Activated naive CD4-positive, alpha-beta T cell treated with anti-CD3 and anti-CD28 coated beads for 36 hours (primary cell): ENCODE data around the gene ZBTB46. TPM values are rescaled to one million over a fixed set of nuclear protein-coding genes. Genes with fewer than 3 reads are reported as not detected.
"Not testable (repeated sequence)": the region's sequence is repeated elsewhere in the genome, so short reads cannot be mapped to it uniquely, and the experiment has no call there.

Experiments
- CTCF ChIA-PET: fragments of 350-600 bp; sonication (Branson Sonifier 250); formaldehyde crosslinking; loops from one replicate; lab custom pipeline; 2021; ENCODE audit warnings: antibody characterized with exemption; lab: Charles Lee
- DNase-seq: peaks from one replicate; pipeline ENCODE4 v3.0.0-alpha.2; 2020
- H3K27ac Mint-ChIP-seq: one replicate; pipeline ENCODE4 v1.8.0; 2021; ENCODE audit warnings: mild to moderate bottlenecking, mixed read lengths
- H3K27me3 Mint-ChIP-seq: one replicate; pipeline ENCODE4 v1.8.0; 2021; ENCODE audit warnings: low read depth, mixed read lengths
- H3K36me3 Mint-ChIP-seq: one replicate; pipeline ENCODE4 v1.8.0; 2021; ENCODE audit warnings: low read depth, mixed read lengths
- H3K4me1 Mint-ChIP-seq: one replicate; pipeline ENCODE4 v1.8.0; 2021; ENCODE audit warnings: low read depth, mixed read lengths
- H3K4me3 Mint-ChIP-seq: one replicate; pipeline ENCODE4 v1.8.0; 2021; ENCODE audit warnings: mild to moderate bottlenecking, moderate library complexity, mixed read lengths
- H3K9me3 Mint-ChIP-seq: one replicate; pipeline ENCODE4 v1.8.0; 2021; ENCODE audit warnings: mixed read lengths
- intact Hi-C: fragments of 100-400 bp; cut with micrococcal nuclease; formaldehyde crosslinking; loops from one replicate; pipeline ENCODE4 v1.15.1; 2023
- total RNA-seq, 2 experiments: library from RNA; stranded (reverse); gene quantifications; one replicate each; pipeline ENCODE4 v1.2.3, GENCODE V29; 2021

The ZBTB46 gene, protein sequence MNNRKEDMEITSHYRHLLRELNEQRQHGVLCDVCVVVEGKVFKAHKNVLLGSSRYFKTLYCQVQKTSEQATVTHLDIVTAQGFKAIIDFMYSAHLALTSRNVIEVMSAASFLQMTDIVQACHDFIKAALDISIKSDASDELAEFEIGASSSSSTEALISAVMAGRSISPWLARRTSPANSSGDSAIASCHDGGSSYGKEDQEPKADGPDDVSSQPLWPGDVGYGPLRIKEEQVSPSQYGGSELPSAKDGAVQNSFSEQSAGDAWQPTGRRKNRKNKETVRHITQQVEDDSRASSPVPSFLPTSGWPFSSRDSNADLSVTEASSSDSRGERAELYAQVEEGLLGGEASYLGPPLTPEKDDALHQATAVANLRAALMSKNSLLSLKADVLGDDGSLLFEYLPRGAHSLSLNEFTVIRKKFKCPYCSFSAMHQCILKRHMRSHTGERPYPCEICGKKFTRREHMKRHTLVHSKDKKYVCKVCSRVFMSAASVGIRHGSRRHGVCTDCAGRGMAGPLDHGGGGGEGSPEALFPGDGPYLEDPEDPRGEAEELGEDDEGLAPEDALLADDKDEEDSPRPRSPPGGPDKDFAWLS
- under 1 TPM; 0.17 to 0.20 TPM for total RNA-seq

DNA sequence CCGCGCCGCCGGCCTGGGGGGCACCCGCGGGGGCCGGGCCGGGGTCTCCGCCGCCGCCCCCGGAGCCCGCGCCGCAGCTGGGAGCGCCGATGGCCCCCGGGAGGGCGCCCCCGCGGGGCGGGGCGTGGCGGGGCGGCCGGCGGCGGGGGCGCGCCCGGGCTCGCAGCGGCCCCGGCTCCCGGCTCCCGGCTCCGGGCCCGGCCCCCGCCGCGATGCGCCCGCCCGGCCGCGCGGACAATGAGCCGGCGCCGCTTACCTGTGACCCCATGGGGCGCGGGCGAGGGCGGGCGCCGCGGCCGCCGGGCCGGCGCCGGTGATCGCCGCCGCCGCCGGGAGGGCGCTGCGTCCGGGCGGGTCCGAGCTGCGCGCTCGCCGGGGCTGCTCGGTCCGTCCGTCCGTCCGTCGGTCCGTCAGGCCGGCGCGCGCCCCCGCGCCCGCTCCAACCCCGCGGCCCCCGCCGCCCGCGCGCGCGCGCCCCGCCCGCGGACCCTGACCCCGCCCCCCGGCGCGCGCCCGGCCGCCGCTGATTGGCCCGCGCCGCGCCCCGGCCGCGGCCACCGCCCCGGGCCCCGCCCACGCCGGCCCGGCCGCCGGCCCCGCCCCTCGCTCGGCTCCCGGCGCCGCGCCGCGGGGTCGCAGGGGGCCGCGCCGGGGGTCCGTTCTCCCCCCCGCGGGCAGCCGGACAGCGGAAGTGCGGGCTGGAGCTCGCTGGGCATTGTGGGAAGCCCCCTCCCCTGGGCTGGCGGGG, at the start of gene ZBTB46:
ZBTB46 (minus strand) TSS at position 424 of the 748 bp plus-strand sequence. CDS start 40,507 bp downstream, outside the sequence.
- Mint-ChIP-seq H3K27ac (no peak within 1 kb of the TSS), H3K4me1 (peaks cover 13% of the 10 kb centered on the region), H3K27me3 (peaks cover 36% of the 10 kb centered on the region), H3K4me3 (peak within 1 kb of the TSS; percentile 76), H3K36me3 (no peaks in the 10 kb centered on the region), H3K9me3 (no peaks in the 10 kb centered on the region)
- DNase-seq: no peak
- CTCF ChIA-PET: no interaction called here
- intact Hi-C loops: no loop called here

DNA sequence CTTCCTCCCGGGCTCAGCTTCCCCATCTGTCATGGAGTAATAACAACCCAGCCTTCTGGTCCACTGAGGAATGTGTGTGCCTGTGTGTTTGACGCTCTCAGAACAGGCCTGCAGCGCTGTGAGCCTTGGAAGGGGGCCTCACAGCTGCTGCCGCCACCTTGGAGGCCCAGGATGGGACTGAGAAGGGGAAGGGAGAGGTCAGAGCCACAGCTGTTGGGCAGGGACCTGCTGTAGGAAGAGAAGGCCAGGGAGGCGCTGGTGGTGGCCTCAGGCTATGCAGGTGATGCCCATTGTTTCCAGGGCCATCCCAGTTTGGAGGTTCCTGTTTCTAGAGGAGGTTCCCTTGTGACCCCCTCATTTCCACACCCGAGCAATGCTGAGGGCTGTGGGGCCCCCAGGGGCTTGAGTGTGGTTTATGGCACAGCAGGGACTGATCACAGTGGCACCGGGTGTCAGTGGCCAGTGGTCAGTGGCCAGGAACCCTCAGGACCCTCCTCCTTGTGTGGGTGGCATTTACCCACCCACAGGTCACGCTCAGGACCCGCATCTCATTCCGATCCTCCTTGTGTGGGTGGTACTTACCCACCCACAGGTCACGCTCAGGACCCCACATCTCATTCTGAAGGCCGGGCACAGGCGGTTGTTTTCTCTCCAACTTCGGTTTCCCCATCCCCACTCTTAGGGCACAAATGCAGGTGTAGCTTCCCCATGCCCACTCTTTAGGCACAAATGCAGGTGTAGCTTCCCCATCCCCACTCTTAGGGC, 48.0 kb upstream of the ZBTB46 start:
- Mint-ChIP-seq H3K4me3 (no peak overlapping the region), H3K36me3 (peaks cover 21% of the 10 kb centered on the region), H3K27ac (no peak overlapping the region), H3K9me3 (no peaks in the 10 kb centered on the region), H3K4me1 (peaks cover 3% of the 10 kb centered on the region), H3K27me3 (no peaks in the 10 kb centered on the region)
- no peak for DNase-seq
- intact Hi-C loops: no loop called here
- CTCF ChIA-PET: interaction anchor here (0.6 to 1.2 kb wide), 2 partner anchors 95 to 152 kb away, joined by 3 to 4 read pairs; no protein-coding TSS in a partner anchor

DNA sequence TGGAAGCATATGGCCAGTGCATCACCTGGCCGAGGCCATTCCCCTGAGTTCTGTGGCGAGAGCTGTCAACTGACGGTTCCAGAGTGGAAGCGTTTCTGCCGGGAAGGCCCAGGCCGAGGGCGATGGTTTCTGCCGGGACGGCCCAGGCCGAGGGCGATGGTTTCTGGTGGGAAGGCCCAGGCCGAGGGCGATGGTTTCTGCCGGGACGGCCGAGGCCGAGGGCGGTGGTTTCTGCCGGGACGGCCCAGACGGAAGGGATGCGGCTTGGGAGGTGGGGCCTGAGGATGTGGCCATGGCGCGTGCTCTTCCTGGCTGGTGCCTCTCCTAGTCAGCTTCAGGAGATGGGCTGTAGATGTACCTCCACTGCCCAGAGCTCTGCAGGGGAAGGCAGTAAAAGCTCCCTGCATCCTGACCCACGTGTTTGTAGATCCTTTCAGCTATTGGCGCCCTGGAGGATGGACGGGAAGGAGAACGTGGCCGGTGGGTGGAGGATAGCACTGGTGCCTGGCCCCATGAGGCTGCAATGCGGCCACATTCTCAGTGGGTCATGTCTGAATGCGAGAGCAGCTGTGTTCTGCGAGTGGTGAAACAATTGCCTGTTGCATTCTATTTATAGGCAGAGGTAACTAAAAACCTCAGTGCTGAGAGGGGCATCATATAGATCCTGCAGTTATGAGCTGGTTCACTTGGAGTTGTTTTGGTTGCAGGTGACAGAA, 46.8 kb upstream of the ZBTB46 start:
- H3K27ac Mint-ChIP-seq: no peak overlapping the region
- H3K4me1 Mint-ChIP-seq: peaks cover 11% of the 10 kb centered on the region
- peaks cover 22% of the 10 kb centered on the region for H3K36me3 Mint-ChIP-seq
- DNase-seq: no peak
- H3K9me3 Mint-ChIP-seq: no peaks in the 10 kb centered on the region
- no peaks in the 10 kb centered on the region for H3K27me3 Mint-ChIP-seq
- intact Hi-C loops: no loop called here
- no peak overlapping the region for H3K4me3 Mint-ChIP-seq
- CTCF ChIA-PET: interaction anchor here (1.2 kb wide), 1 partner anchor 96 kb away, joined by 4 read pairs; no protein-coding TSS in a partner anchor

DNA sequence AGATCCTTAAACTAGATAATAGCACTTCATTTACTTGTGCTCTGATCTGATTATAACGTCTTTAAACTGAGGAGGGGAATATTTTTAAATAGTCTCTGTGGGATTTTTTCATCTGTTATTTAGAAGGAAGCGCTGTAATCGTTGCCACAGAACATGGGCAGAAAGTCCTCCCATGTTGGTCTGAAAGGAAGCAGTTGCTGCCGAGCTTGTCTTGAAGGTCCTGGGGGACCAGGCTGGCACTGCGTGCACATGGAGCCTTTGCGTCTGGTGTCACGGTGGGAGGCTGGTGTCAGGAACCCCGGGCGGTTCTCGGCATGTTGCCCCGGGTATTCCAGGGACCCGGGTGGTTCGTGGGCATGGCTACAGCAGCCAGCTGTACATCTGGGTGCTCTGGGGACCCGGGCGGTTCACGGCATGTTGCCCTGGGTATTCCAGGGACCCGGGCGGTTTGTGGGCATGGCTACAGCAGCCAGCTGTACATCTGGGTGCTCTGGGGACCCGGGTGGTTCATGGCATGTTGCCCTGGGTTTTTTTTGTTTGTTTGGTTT, 45.5 kb upstream of the ZBTB46 start:
- intact Hi-C loops: no loop called here
- Mint-ChIP-seq H3K9me3 (no peaks in the 10 kb centered on the region), H3K36me3 (peaks cover 25% of the 10 kb centered on the region), H3K27ac (no peak overlapping the region), H3K27me3 (no peaks in the 10 kb centered on the region), H3K4me3 (no peak overlapping the region), H3K4me1 (peaks cover 15% of the 10 kb centered on the region)
- no peak for DNase-seq
- CTCF ChIA-PET: interaction anchor here (0.6 kb wide), 1 partner anchor 15 kb away, joined by 3 read pairs; no protein-coding TSS in a partner anchor

DNA sequence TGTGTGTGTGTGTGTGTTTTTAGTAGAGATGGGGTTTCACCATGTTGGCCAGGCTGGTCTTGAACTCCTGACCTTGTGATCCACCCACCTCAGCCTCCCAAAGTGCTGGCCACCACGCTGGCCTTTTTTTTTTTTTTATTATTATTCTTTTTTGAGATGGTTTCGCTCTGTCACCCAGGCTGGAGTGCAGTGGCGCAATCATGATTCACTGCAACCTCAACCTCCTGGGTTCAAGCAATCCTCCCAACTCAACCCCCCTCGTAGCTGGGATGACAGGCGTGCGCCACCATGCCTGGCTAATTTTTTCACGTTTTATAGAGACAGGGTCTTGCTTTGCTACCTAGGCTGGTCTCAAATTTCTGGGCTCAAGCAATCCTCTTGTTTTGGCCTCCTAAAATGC, 43.2 kb upstream of the ZBTB46 start:
- Mint-ChIP-seq H3K4me1 (peaks cover 15% of the 10 kb centered on the region), H3K36me3 (peaks cover 34% of the 10 kb centered on the region)
- H3K4me3 Mint-ChIP-seq, DNase-seq, H3K27me3 Mint-ChIP-seq, H3K9me3 Mint-ChIP-seq, H3K27ac Mint-ChIP-seq, intact Hi-C loops: not testable (repeated sequence)
- CTCF ChIA-PET: interaction anchor here (0.6 to 0.7 kb wide), 2 partner anchors 166 to 962 kb away, joined by 3 to 4 read pairs; partner anchors contain the start of genes ARFRP1 and ZGPAT

DNA sequence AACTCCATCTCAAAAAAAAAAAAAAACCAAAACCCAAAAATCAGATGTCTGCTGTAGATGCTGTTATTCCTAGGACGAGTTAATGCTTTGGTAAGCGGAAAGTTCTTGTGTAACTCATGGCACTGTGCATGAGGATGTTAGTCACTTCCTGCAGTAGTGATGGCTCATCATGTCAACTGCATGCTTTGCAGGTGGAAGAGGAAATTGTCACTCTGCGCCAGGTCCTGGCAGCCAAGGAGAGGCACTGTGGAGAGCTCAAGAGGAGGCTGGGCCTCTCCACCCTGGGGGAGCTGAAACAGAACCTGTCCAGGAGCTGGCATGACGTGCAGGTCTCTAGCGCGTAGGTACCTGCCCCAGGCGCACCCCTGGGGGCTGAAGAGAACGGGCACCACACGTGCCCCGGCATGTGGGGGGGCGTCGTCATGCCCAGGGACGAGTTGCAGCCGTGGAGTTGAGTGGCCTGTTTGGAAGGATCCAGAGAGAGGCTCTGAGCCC, 42.5 kb upstream of the ZBTB46 start:
- Mint-ChIP-seq H3K9me3 (no peaks in the 10 kb centered on the region), H3K27ac (peak overlapping the region; percentile 86), H3K27me3 (no peaks in the 10 kb centered on the region), H3K4me1 (peaks cover 15% of the 10 kb centered on the region), H3K4me3 (no peak overlapping the region), H3K36me3 (peaks cover 37% of the 10 kb centered on the region)
- intact Hi-C loops: loop anchor here (1.0 to 2.0 kb wide), 2 partner anchors 8 to 21 kb away; partner anchors contain the start of genes DNAJC5 and TPD52L2
- peak; percentile 77 for DNase-seq
- CTCF ChIA-PET: interaction anchor here (0.6 to 0.7 kb wide), 3 partner anchors 228 to 962 kb away, joined by 3 read pairs; no protein-coding TSS in a partner anchor

DNA sequence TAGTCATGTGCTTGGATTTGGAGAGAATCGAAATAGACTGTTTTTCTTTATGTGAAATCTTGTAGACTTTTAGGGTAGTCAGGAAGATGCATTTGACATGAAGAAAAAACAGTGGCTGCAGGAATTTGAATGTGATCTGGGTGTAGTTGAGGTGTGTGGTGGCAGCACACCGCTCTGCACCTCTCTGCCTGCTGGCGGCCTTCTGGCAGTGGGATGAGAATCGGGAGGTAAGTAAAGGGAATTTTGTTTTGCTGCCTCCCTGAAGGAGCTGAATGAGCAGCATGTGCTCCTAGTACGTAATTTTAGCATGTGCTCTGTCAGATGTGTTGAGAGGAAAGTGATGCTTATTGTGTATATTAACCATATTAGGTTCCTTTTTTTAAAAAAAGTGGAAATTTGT, 37.2 kb upstream of the ZBTB46 start:
- Mint-ChIP-seq H3K27me3 (no peaks in the 10 kb centered on the region), H3K4me1 (peaks cover 30% of the 10 kb centered on the region), H3K4me3 (no peak overlapping the region), H3K27ac (no peak overlapping the region), H3K36me3 (peaks cover 28% of the 10 kb centered on the region), H3K9me3 (no peaks in the 10 kb centered on the region)
- intact Hi-C loops: no loop called here
- CTCF ChIA-PET: interaction anchor here (1.0 kb wide), 1 partner anchor 331 kb away, joined by 3 read pairs; the partner anchor contains the start of gene PTK6
- no peak for DNase-seq

DNA sequence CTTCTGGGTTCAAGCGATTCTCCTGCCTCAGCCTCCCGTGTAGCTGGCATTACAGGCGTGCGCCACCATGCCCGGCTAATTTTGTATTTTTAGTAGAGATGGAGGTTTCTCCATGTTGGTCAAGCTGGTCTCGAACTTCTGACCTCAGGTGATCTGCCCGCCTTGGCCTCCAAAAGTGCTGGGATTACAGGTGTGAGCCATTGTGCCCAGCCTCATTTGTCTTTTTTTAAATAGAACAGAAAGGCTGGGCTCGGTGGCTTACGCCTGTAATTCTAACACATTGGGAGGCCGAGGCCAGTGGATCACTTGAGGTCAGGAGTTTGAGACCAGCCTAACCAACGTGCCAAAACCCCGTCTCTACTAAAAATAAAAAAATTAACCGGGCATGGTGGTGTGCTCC, 36.0 kb upstream of the ZBTB46 start:
- intact Hi-C loops, H3K27me3 Mint-ChIP-seq, DNase-seq, H3K9me3 Mint-ChIP-seq, H3K27ac Mint-ChIP-seq: not testable (repeated sequence)
- peak overlapping the region; percentile 87 for H3K4me3 Mint-ChIP-seq
- CTCF ChIA-PET: interaction anchor here (0.8 kb wide), 1 partner anchor 370 kb away, joined by 4 read pairs; no protein-coding TSS in a partner anchor
- peaks cover 28% of the 10 kb centered on the region for H3K36me3 Mint-ChIP-seq
- H3K4me1 Mint-ChIP-seq: peaks cover 25% of the 10 kb centered on the region

DNA sequence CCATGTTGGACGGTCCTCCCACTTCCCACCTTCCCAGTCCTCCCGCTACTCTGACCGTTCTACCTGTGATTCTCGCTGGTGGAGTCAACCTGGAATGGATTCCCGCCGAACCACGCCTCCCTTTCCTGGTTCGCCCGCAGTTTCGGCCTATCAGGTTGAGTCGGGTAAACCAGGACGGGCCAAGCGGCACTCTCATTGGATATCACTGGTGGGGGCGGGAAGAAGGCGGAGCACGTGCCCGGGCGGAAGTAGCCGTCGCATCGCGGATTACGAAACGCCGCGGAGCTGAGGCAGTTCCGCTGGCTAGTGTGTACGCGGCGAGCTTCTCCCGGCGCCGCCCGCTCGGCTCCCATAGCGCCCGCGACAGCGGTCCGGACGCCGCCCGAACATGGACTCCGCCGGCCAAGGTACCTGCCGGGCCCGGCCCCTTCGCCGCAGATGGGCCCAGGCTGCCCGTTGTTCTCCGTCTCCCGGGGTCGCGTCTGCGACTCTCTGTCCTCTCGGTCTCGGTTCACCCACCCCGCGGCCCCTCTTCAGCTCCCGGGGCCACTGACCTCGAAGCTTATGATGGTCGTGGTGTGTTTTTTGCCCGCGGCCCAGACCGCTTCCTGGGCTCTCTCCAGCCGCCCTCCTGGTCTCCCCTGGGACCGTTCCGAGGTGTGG, 34.0 kb upstream of the ZBTB46 start, which contains the start of gene TPD52L2:
TPD52L2 (plus strand) TSS at position 293 of the 663 bp plus-strand sequence; CDS start at position 389, 96 bp downstream.
- Mint-ChIP-seq H3K27me3 (no peaks in the 10 kb centered on the region), H3K4me3 (peak within 1 kb of the TSS; percentile 87), H3K9me3 (no peaks in the 10 kb centered on the region), H3K27ac (peak within 1 kb of the TSS; percentile 94), H3K36me3 (peaks cover 23% of the 10 kb centered on the region), H3K4me1 (peaks cover 24% of the 10 kb centered on the region)
- DNase-seq: peak; percentile 99
- CTCF ChIA-PET: interaction anchor here (0.9 to 2.2 kb wide), 6 partner anchors 31 to 328 kb away, joined by 3 to 9 read pairs (median 4); partner anchors contain the start of gene PTK6
- intact Hi-C loops: loop anchor here (1.0 to 2.0 kb wide), 12 partner anchors 8 to 649 kb away; partner anchors contain the start of genes ARFRP1, GMEB2, LIME1 and PRPF6

DNA sequence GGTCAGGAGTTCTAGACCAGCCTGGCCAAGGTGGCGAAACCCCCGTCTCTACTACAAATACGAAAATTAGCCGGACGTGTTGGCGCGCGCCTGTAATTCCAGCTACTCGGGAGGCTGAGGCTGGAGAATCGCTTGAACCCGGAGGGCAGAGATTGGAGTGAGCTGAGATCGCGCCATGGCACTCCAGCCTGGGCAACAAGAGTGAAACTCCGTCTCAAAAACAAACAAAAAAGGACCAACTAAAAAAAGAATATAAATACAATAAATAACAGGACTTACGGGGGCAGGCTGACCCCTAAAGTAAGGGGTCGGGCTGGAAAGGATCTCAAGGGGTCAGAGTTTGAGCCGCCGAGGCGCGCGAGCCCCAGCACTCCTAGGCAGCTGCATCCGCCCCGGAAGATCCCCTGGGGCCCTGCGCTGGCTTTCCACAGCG, 33.5 kb upstream of the ZBTB46 start:
- H3K4me1 Mint-ChIP-seq: peaks cover 24% of the 10 kb centered on the region

More for the DNA sequence above, 33.5 kb upstream of the ZBTB46 start:
- DNase-seq: no peak
- intact Hi-C loops: loop anchor here (1.0 to 2.0 kb wide), 7 partner anchors 78 to 326 kb away; partner anchors contain the start of genes GMEB2, LIME1, RTEL1 and UCKL1
- CTCF ChIA-PET: interaction anchor here (0.9 to 2.2 kb wide), 5 partner anchors 31 to 327 kb away, joined by 3 to 9 read pairs (median 5); partner anchors contain the start of gene PTK6
- H3K9me3 Mint-ChIP-seq: no peaks in the 10 kb centered on the region
- H3K36me3 Mint-ChIP-seq: peaks cover 22% of the 10 kb centered on the region
- peak overlapping the region; percentile 87 for H3K4me3 Mint-ChIP-seq
- H3K27me3 Mint-ChIP-seq: no peaks in the 10 kb centered on the region
- peak overlapping the region; percentile 94 for H3K27ac Mint-ChIP-seq
